ENCODE data around the gene NPNT. TPM values are rescaled to one million over a fixed set of nuclear protein-coding genes. Genes with fewer than 3 reads are reported as not detected.
A peak's percentile ranks its signal among the peaks of the same experiment; 100 is the strongest.

NPNT gene
- total RNA-seq, 2 donors from 2014 or later = 30.6 to 40.9 TPM

DNA sequence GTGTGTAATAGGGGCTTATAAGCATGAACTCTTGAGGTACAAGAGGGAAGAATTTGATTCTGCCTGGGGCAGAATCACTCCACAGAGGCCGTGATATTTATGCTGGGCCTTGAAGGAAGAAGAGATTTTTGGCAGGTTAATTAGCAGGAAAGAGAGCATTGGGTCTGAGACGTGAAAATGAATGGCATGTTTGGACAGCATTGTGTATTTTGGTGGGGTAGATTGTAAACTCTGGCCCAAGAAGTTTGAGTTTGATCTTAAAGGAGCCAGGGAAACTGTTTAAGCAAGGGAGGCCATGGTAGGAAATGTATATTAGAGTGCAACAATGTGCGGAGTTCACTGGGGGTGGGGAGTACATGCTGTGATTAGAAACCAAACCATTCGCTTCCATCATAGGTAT, 62.4 kb downstream of the NPNT start:
- DNase-seq (no peak), ATAC-seq (peak; percentile 97)
- intact Hi-C loops (cut with DNase I, micrococcal nuclease) = no loop called here

DNA sequence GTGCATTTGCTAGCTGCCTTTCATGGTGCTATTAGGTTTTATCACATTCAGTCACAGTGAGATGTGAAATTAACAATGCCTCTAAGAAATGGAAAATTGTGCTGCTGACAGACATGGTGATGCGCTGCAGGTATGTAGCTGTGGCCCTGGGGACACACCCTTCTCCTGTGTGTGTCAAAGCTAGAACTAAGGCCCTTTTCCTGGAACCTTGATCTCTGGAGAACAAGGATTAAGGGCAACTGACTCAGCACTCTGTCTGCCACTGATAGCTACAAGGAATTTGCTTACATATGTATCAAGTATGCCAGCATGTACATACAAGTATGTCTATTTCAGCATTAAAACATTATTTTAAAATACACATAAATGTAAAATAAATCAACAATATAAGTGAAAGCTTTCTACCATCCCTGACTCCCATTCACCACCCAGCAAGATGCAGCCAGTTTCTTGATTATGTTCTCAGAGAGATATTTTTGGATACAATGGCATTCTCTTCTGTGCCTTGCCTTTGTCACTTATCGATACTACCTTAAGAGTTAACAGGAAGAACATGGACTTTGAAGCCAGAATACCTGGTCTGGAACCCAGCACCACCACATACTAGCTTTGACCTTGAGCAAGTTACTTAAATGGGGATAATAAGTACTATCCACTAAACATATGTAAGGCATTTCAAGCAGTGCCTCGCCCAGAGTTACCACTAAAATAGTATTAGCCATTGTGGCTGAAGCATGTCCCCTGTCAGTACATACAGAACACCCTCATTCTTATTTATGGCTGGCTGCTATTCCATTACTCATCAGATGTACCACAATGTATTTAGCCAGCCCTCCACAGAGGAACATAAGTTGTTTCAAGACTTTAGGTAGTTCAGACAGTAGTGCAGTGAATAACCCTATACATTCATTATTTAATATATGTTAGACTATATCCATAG, 68.5 kb downstream of the NPNT start:
- ATAC-seq = peak; percentile 92

DNA sequence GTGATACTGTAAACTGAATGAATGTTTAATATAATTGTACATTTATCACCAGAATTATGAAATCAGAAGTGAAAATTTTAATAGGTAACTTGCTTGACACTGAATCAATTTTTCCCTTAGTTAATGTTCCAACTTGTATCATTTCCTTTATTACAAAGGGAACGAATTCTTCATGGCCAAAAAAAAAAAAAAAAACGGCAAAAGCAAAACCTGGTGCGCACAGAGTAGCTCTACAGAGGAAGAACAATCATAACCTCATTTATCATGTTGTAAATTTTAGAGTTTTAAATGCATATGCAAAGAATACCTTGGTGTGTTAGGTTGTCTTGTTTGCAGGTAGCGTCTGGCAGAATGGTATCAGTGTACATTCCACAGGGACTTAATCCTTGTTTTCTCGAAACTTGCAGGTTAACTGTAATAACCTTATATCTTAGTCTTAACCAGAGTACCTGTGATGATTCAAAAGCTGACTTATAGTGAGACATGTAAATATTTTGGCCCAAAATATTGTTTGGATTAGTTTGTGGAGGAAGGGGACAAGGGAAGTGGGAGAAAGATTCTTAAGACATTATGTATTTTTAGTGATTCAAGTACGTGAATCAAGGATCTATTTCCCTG, 70.0 kb downstream of the NPNT start:
- intact Hi-C loops (cut with DNase I, micrococcal nuclease) = no loop called here
- peak; percentile 41 for ATAC-seq
- DNase-seq = no peak

More for the DNA sequence above, 68.5 kb downstream of the NPNT start:
- DNase-seq = no peak
- intact Hi-C loops (cut with DNase I, micrococcal nuclease) = no loop called here

DNA sequence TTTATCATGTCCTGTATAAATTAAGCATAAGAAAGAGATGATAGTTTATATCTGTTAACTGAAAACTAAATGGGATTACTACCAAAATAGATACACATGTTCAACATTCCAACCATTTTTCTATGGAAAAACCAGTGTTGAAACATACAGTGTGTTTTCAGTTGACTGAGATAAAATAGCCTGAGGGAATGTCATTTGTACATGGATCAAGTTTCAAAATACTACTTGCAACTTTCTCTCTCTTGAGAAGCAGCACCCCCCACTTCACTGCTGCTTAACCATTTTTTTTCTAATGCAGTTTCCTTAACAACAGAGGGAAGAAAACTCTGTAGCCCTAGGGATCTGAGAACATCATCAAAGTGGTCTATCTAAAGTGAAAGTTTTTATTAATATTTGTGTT, 70.8 kb downstream of the NPNT start:
- DNase-seq = no peak

DNA sequence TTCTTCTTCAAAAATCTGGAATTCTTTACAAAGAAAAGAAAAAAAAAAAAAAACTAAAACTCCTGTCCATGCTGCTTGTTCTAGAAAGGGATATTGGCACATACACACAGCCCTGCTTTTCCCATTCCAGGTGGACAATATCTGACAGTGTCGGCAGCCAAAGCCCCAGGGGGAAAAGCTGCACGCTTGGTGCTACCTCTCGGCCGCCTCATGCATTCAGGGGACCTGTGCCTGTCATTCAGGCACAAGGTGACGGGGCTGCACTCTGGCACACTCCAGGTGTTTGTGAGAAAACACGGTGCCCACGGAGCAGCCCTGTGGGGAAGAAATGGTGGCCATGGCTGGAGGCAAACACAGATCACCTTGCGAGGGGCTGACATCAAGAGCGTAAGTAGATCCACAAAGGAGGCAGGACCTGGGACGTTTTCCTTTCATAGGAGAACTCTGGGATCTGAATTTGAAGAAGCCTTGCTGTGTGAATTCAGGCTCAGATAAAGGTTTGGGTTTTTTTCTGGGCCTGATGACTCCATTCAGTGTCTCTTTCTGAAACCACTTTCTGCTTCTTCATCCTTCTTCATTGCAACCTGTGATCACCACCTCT, 71.9 kb downstream of the NPNT start:
- no peak for ATAC-seq
- intact Hi-C loops (cut with DNase I, micrococcal nuclease) = no loop called here
- no peak for DNase-seq

More for the DNA sequence above, 70.8 kb downstream of the NPNT start:
- no peak for ATAC-seq
- intact Hi-C loops (cut with DNase I, micrococcal nuclease) = no loop called here

DNA sequence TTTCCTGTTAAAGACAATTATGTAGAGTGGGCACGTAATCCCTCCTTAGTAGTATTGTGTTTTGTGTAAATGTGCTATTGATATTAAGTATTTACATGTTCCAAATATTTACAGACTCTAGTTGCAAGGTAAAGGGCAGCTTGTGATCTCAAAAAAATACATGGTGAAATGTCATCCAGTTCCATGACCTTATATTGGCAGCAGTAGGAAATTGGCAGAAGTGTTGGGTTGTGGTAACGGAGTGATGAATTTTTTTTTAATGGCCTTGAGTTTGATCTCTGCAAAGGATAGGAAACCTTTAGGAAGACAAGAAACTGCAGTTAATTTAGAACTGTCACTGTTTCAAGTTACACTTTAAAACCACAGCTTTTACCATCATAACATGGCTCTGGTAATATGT, 74.3 kb downstream of the NPNT start:
- ATAC-seq = no peak
- intact Hi-C loops (cut with DNase I, micrococcal nuclease) = no loop called here
- DNase-seq = no peak

DNA sequence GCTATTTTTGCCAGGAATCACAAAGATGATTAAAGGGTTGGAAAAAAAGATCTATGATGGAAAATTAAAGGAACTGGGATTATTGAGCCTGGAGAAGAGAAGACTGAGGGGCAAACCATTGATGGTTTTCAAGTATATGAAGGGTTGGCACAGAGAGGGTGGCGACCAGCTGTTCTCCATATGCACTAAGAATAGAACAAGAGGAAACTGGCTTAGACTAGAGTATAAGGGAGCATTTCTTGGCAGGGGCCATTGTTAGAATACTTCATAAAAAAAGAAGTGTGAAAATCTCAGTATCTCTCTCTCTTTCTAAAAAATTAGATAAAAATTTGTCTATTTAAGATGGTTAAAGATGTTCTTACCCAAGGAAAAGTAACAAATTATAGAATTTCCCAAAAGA, 75.1 kb downstream of the NPNT start:
- no peak for ATAC-seq
- intact Hi-C loops (cut with DNase I, micrococcal nuclease) = no loop called here

DNA sequence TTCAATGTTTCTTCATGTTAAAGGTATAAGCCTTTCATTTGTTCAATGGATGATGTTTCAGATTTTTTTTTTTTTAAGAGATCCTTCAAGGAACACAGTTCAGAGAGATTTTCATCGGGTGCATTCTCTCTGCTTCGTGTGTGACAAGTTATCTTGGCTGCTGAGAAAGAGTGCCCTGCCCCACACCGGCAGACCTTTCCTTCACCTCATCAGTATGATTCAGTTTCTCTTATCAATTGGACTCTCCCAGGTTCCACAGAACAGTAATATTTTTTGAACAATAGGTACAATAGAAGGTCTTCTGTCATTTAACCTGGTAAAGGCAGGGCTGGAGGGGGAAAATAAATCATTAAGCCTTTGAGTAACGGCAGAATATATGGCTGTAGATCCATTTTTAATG, 75.8 kb downstream of the NPNT start:
- intact Hi-C loops (cut with DNase I, micrococcal nuclease) = no loop called here

More for the DNA sequence above, 75.1 kb downstream of the NPNT start:
- DNase-seq = no peak

DNA sequence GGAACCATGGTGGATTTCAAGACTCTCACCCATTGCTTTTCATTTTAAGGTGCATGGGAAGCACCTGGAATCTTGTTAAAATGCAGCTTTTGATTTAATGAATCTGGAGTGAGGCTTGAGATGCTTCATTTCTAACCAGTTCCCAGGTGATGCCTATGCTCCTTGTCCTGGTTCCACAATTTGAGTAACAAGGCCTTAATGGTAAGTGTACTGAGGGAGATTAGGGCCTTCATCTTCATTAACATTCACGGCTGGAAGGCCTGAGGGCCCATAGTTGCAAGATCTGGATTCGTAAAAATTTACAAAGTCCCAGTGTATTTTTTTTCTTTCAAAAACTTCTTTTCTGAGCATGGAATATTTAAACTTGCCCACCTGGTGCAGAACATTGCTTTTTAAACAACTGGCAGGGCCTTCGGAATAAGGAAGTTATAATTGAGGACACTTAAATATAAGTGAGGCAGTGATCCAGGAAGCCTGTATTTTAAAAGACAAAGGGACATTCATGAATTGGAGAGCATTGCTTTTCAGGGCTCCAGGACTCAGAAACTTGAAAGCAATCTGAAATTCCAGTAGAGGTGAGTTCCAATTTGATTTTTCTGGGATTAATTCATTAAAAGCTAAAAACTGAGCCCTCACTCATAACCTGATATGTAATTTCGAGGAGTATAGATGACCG, 77.8 kb downstream of the NPNT start:
- intact Hi-C loops (cut with DNase I, micrococcal nuclease) = no loop called here
- DNase-seq (no peak), ATAC-seq (peak; percentile 75)

More for the DNA sequence above, 75.8 kb downstream of the NPNT start:
- DNase-seq = no peak
- ATAC-seq = peak; percentile 60

DNA sequence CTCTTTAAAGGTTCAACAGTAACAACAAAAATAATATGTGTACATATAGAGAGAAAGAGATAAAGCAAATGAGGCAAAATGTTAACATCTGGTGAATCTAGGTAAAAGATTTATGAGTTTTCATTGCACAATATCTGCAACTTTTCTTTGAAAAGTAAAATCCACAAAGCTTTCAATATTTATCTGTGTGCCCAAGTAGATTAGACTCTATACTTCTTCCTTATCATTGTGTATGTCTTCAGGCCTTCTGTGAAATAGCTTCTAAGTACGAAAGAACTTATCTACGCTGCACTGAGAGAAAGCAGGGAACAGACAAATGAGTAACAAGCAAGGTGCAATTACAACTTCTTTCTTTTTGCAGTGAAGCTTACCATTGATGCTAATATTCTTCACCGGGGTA, 81.6 kb downstream of the NPNT start:
- DNase-seq (no peak), ATAC-seq (no peak)
- intact Hi-C loops (cut with DNase I, micrococcal nuclease) = no loop called here

DNA sequence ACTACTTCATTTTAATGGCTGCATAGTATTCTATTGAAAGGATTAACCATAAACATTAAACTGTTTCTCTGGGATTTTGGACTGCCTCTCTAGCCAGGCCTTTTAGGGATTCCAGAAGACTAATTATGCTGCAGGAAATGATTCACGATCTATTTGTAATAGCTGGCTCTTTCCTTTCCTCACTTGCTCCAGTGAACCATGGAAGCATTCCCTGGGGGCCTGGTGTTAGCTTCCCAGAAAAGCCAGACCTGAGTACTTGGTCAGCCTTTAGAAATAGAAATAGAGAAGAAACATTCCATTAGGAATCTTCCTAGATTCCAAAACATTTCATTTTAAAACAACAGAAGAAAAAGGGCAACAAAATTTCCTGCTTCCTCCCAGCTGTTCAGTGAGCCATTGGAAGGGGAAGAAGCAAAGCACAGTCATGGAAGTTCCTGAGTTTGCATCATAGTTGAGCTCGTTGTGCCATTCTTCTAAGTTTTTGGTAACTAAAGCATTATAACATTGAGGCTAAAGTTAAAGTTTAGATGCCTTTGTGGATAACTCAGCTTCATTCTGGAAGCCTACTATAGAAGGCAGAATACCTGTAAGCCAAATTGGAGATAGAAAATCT, 83.5 kb downstream of the NPNT start:
- ATAC-seq = no peak
- no peak for DNase-seq
- intact Hi-C loops (cut with DNase I, micrococcal nuclease) = no loop called here

DNA sequence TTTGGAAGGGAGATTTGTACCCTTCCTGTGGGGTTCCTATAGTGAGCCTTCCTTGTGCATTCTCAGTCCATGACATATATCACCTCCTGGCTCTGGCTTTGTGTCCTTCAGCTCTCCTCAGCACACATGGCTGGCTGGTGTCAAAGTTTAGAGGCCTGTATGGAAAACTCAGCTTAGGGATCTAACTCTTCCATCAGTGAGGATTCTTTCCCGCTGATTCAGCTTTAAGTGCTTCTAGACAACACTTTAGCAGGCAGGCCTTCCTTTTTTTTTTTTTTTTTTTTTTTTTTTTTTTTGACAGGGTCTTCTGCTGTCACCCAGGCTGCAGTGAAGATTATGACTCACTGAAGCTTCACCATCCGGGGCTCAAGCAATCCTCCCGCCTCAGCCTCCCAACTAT, 84.2 kb downstream of the NPNT start:
- DNase-seq (no peak), ATAC-seq (no peak)
- intact Hi-C loops (cut with DNase I, micrococcal nuclease) = no loop called here

DNA sequence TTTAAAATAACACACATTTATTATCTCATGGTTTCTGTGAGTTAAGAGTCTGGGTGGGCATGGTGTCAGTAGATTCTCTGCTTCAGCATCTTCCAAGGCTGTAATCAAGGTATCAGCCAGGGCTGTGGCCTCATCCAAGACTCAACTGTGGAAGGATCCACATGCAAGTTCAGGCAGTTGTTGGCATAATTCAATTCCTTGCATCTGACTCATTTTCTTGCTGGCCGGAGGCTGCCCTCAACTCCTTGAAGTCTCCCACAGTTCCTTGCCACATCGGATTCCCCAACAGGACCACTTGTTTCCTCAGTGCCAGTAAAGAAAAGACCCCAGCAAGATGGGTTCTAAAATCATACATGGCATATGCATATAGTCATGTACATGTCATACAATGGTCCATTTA, 93.4 kb downstream of the NPNT start:
- DNase-seq (no peak), ATAC-seq (no peak)
- intact Hi-C loops (cut with DNase I, micrococcal nuclease) = no loop called here

DNA sequence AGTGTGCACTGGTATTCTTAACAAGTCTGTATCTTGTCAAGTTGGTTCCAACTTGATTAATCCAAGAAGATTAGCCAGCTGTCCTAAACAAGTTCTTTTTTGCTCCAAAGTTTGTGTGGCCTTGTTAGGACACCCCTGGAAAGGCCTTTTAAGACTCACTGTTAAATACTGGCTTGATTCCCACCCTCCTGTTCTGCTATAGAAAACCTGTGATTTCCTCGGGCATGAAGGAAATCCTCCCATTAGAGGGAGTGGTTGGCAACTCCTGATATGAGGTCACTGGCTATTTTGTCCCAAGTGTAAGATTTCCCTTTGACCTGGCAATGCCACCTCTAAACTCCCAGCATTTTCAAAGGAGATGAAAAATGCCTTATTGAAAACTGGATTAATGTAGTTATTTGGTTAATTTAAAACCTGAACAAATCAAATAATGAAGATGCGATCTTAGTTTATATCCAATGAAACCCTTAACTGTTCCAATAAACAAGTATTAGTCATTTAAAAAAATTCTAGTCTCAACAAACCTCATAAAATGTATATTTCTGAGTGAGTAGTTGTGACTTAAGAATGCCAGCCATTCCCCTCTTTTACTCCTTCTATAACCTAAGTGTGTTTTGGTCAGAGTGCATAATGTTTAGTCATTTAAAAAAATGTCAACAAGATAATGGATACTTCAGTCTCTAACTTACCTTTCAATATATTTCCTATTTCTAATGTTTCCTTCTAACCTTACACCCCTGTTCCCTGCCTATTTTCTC, 94.4 kb downstream of the NPNT start:
- ATAC-seq (no peak), DNase-seq (no peak)
- intact Hi-C loops (cut with DNase I, micrococcal nuclease) = no loop called here

DNA sequence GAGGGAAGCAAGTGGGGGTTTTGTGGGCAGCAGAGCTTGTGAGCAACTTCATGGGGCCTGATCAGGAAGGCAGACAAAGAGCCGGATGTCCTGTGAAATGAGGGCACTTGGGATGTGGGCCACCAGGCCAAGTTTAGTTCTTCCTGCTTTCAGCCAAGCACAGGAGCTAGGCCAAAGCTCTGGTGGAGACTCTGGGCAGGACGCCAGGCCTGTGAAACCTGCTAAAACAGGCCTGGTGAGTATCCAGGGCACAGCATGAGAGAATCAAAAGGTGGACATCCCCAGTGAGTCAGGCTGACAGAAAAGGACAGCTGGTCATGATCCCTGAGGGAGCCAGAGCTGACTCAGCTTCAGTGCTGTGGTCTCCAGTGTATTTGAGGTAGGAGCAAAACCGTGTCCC, 95.7 kb downstream of the NPNT start:
- intact Hi-C loops (cut with DNase I, micrococcal nuclease) = no loop called here
- ATAC-seq (peak; percentile 60), DNase-seq (peak; percentile 66 to 67)

DNA sequence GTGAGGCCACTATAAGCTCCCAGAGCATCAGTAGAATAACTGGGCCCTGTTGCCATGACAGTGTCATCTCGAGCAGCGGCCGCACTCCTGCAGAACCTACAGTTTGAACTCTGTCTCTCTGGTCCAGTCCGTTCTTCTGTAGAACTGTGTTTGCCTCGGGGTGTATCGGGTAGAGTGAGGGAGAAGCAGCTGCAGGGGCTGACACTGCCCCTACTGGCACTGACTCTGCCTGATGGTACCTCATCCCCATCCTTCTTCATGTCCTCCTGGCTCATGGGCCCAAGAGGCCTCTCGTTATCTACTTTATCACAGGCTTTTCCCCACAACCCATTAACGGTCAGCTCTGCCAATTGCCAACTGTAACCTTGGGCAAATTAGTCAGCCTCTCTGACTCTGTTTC, 96.5 kb downstream of the NPNT start:
- intact Hi-C loops (cut with DNase I, micrococcal nuclease) = no loop called here

DNA sequence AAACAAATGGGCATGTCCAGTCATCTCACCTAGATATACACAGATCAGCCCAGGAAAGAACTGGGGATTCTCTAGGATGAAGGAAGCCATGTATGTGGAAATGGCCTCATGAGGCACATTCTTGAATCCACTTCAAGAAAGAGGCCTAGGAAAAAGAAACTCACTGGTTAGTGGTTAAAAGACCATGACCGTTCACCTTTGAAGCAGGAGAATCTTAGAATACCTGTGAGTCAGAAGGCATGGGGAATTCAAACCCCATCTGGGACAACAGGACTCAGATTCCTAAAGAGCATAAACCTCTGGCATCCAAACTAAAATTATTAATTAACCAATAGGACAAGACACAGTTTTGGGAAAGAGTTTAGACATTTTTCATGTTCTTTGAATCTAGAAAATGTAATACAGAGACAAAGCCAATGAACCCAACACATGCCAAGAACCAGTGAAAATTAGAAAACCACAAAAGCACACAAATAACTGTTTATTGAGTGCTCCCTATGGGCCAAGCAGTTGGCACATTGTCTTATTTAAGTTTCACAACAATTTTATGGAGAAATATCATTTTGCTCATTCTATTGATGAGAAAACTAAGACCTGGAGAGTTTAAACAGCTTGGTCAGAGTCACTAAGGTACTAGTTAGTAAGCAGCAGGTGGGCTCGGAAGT, 97.5 kb downstream of the NPNT start:
- ATAC-seq = no peak
- intact Hi-C loops (cut with DNase I, micrococcal nuclease) = no loop called here

More for the DNA sequence above, 96.5 kb downstream of the NPNT start:
- DNase-seq (no peak), ATAC-seq (no peak)

DNA sequence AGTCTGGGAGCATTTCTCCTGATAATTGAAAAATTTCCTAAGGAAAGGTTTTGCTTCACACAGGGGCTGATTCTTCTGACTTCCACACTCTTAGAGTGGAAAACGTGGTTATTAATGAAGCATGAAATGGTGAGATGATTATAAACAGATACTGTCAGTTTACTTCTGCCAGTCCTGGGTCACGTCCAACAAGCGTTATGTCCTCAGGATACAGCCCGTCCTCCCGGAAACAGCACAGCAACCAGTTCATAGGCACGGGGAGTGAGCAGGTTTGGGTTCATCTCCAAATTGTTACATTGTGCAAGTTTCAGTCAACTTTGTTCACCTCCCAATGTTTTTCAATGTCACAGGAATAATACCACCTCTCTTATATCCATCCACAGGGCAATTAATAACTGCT, 98.8 kb downstream of the NPNT start:
- no peak for ATAC-seq
- no peak for DNase-seq
- intact Hi-C loops (cut with DNase I, micrococcal nuclease) = no loop called here

More for the DNA sequence above, 97.5 kb downstream of the NPNT start:
- DNase-seq = no peak
